HG02840 (cell line): ENCODE results near the gene RNF144B.

Experiments used
- ATAC-seq: cut with Tn5 transposase; IDR thresholded peaks from one replicate; pipeline ENCODE4 v1.9.1; 2021; ENCODE audit warnings: mild to moderate bottlenecking, moderate library complexity, moderate number of reproducible peaks; ENCODE audit not compliant: unreplicated experiment, low FRiP score

RNF144B gene

GRCh38 chr6:18472941-18473340 is 85.8 kb downstream of the RNF144B start:
- ATAC-seq, result no peak

- ATAC-seq, result no peak
These were observed 86.6 kb downstream of the RNF144B start for GRCh38 chr6:18473755-18474154.

- no peak for ATAC-seq
These were observed 90.3 kb downstream of the RNF144B start for GRCh38 chr6:18477301-18477941.

- ATAC-seq, result no peak
These were observed 91.5 kb downstream of the RNF144B start for GRCh38 chr6:18478610-18479009.

GRCh38 chr6:18481870-18482269 is 94.7 kb downstream of the RNF144B start:
- no peak for ATAC-seq

- peak; percentile 46 for ATAC-seq
These were observed 98.7 kb downstream of the RNF144B start for GRCh38 chr6:18485660-18486435.

- no peak for ATAC-seq
These were observed 100.9 kb downstream of the RNF144B start for GRCh38 chr6:18488004-18488403.

- no peak for ATAC-seq
These were observed 101.5 kb downstream of the RNF144B start for GRCh38 chr6:18488526-18489270.

- no peak for ATAC-seq
These were observed 102.2 kb downstream of the RNF144B start for GRCh38 chr6:18489335-18489734.

- no peak for ATAC-seq
These were observed 104.3 kb downstream of the RNF144B start for GRCh38 chr6:18491308-18492045.

GRCh38 chr6:18492972-18493371 is 105.8 kb downstream of the RNF144B start:
- no peak for ATAC-seq

GRCh38 chr6:18493382-18493891 is 106.3 kb downstream of the RNF144B start:
- ATAC-seq, result no peak

- ATAC-seq, result no peak
These were observed 106.8 kb downstream of the RNF144B start for GRCh38 chr6:18493925-18494324.

GRCh38 chr6:18495236-18495635 is 108.1 kb downstream of the RNF144B start:
- no peak for ATAC-seq

GRCh38 chr6:18496462-18496861 is 109.3 kb downstream of the RNF144B start:
- ATAC-seq, result no peak

- no peak for ATAC-seq
These were observed 109.9 kb downstream of the RNF144B start for GRCh38 chr6:18497006-18497405.

GRCh38 chr6:18498408-18498807 is 111.3 kb downstream of the RNF144B start:
- ATAC-seq, result no peak

GRCh38 chr6:18500921-18501662 is 113.9 kb downstream of the RNF144B start:
- ATAC-seq, result no peak

GRCh38 chr6:18501663-18502013 is 114.5 kb downstream of the RNF144B start:
- ATAC-seq, result no peak

- ATAC-seq, result no peak
These were observed 116.0 kb downstream of the RNF144B start for GRCh38 chr6:18503206-18503592.
